Neuronal stem cell (in vitro differentiated cells): ENCODE results near the gene LONRF2.

Source experiments
- DNase-seq: peaks from one replicate; pipeline ENCODE4 v3.0.0-alpha.2; 2013; ENCODE audit warnings: low spot score
- H2AFZ ChIP-seq: one replicate; pipeline ENCODE4 v1.6.1; 2013; ENCODE audit warnings: mild to moderate bottlenecking, low read length, inconsistent platforms
- H2AK5ac ChIP-seq: 2 replicates; pipeline ENCODE4 v1.6.1; 2013; ENCODE audit warnings: low read depth, mild to moderate bottlenecking, inconsistent platforms, low read length, moderate library complexity, mixed read lengths
- H2BK120ac ChIP-seq: 2 replicates; pipeline ENCODE4 v1.6.1; 2013; ENCODE audit warnings: low read depth, mild to moderate bottlenecking, inconsistent platforms, low read length, moderate library complexity, mixed read lengths
- H2BK12ac ChIP-seq: one replicate; pipeline ENCODE4 v1.6.1; 2013; ENCODE audit warnings: low read length, inconsistent platforms
- H2BK15ac ChIP-seq: 2 replicates; pipeline ENCODE4 v1.6.1; 2013; ENCODE audit warnings: mild to moderate bottlenecking, low read length, inconsistent platforms, mixed read lengths
- H2BK5ac ChIP-seq: one replicate; pipeline ENCODE4 v1.6.1; 2013; ENCODE audit warnings: inconsistent platforms, mild to moderate bottlenecking, low read length, moderate library complexity
- H3K14ac ChIP-seq: one replicate; pipeline ENCODE4 v1.6.1; 2013; ENCODE audit warnings: low read length, inconsistent platforms
- H3K18ac ChIP-seq: 2 replicates; pipeline ENCODE4 v1.6.1; 2013; ENCODE audit warnings: low read length, inconsistent platforms
- H3K23ac ChIP-seq: 2 replicates; pipeline ENCODE4 v1.6.1; 2013; ENCODE audit warnings: low read depth, mild to moderate bottlenecking, mixed read lengths, low read length, inconsistent platforms; ENCODE audit not compliant: poor library complexity
- H3K27ac ChIP-seq: replicated peaks from 3 replicates; pipeline ENCODE4 v1.5.1; 2013; ENCODE audit warnings: low read length, inconsistent platforms
- H3K27me3 ChIP-seq, 3 experiments: 2 replicates each; pipeline ENCODE4 v1.6.1; 2013; ENCODE audit warnings: low read length in 3 of 3, mild to moderate bottlenecking in 2 of 3, inconsistent platforms in 1 of 3, low read depth in 1 of 3, mixed read lengths in 1 of 3, moderate library complexity in 1 of 3; ENCODE audit not compliant: control insufficient read depth in 3 of 3, insufficient read depth in 3 of 3
- H3K36me3 ChIP-seq, 2 donors: replicated peaks in 1 of 2; 2 replicates each; pipeline ENCODE4 v1.6.1; 2013; ENCODE audit warnings: low read length in 2 of 2; ENCODE audit not compliant: control insufficient read depth in 2 of 2, insufficient read depth in 2 of 2
- H3K4ac ChIP-seq: 2 replicates; pipeline ENCODE4 v1.6.1; 2013; ENCODE audit warnings: inconsistent platforms, mild to moderate bottlenecking, low read length, moderate library complexity
- H3K4me1 ChIP-seq, 2 donors: 1 replicate in 1 of 2; 2 replicates in 1 of 2; pipeline ENCODE4 v1.6.1; 2013; ENCODE audit warnings: low read length in 2 of 2, low read depth in 1 of 2; ENCODE audit not compliant: control insufficient read depth in 2 of 2, insufficient read depth in 1 of 2
- H3K4me2 ChIP-seq: one replicate; pipeline ENCODE4 v1.6.1; 2013; ENCODE audit warnings: mild to moderate bottlenecking, low read length, inconsistent platforms; ENCODE audit not compliant: insufficient read depth, poor library complexity, severe bottlenecking
- H3K4me3 ChIP-seq, 2 donors: 2 replicates each; pipeline ENCODE4 v1.5.1; 2013; ENCODE audit warnings: low read length in 2 of 2, mild to moderate bottlenecking in 2 of 2, inconsistent platforms in 1 of 2, moderate library complexity in 1 of 2
- H3K79me1 ChIP-seq: one replicate; pipeline ENCODE4 v1.6.1; 2013; ENCODE audit warnings: low read depth, mild to moderate bottlenecking, inconsistent platforms, low read length, moderate library complexity
- H3K9ac ChIP-seq: one replicate; pipeline ENCODE4 v1.6.1; 2013; ENCODE audit warnings: mild to moderate bottlenecking, low read depth, low read length, inconsistent platforms; ENCODE audit not compliant: poor library complexity
- H3K9me3 ChIP-seq, 2 donors: replicated peaks in 1 of 2; 2 replicates each; pipeline versions ENCODE3 to v1.6.1; 2013; ENCODE audit warnings: low read length in 2 of 2, mild to moderate bottlenecking in 2 of 2, inconsistent platforms in 1 of 2, low read depth in 1 of 2, mixed read lengths in 1 of 2, moderate library complexity in 1 of 2; ENCODE audit not compliant: control insufficient read depth in 2 of 2, insufficient read depth in 1 of 2
- H4K8ac ChIP-seq: one replicate; pipeline ENCODE4 v1.6.1; 2013; ENCODE audit warnings: low read depth, mild to moderate bottlenecking, inconsistent platforms, low read length, moderate library complexity
- H4K91ac ChIP-seq: one replicate; pipeline ENCODE4 v1.6.1; 2013; ENCODE audit warnings: low read length, low read depth, mild to moderate bottlenecking, inconsistent platforms; ENCODE audit not compliant: poor library complexity
- WGBS, 2 donors: extraction: QIAGEN DNeasy Blood & Tissue Kit; methylation state at CpG; one replicate each; pipeline ENCODE4 v1.1.7; 2013; ENCODE audit warnings: missing lambda C conversion rate in 2 of 2, mixed read lengths in 1 of 2; ENCODE audit not compliant: insufficient read length in 2 of 2, insufficient replicate concordance in 1 of 2; ENCODE audit errors: extremely low coverage in 2 of 2; 5-methylcytosine and 5-hydroxymethylcytosine counted together

LONRF2 gene

DNA sequence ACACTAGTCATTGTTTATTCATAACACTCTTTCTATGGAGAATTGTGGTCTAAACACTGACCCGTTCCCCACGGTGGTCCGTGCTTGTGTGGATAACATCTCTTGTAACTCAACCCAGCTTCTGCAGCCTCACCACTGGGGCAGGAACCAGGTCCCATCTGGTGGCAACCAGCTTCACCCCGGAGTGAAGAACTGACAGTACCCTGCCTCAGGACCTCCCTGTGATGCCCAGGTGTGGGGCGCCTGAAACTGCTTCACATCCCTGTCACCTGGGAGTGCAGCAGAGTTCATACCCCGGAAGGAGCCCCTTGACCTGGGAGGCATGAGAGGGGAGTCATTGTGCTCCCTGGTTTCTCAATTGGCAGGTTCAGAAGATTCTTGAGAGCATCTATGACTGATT lies 81.1 kb downstream of the LONRF2 start:
- no peak overlapping the region for H3K18ac ChIP-seq
- no peak overlapping the region for H2BK15ac ChIP-seq
- no peak overlapping the region for H2BK12ac ChIP-seq
- H2BK120ac ChIP-seq: no peak overlapping the region
- no peak overlapping the region for H3K23ac ChIP-seq
- no peak overlapping the region for H4K8ac ChIP-seq
- H3K4me2 ChIP-seq: no peak overlapping the region
- no peak overlapping the region for H3K27ac ChIP-seq
- no peaks in the 10 kb centered on the region for H3K79me1 ChIP-seq
- H3K4me1 ChIP-seq: peaks cover 3 to 8% of the 10 kb centered on the region in 2 donors
- H2BK5ac ChIP-seq: no peak overlapping the region
- H3K9ac ChIP-seq: no peak overlapping the region
- H2AK5ac ChIP-seq: no peak overlapping the region
- H3K9me3 ChIP-seq: no peaks in the 10 kb centered on the region
- H3K4me3 ChIP-seq: no peak overlapping the region
- no peak overlapping the region for H2AFZ ChIP-seq
- no peak overlapping the region for H4K91ac ChIP-seq
- DNase-seq: no peak
- H3K14ac ChIP-seq: no peak overlapping the region
- no CpG with 5 or more reads among the region's 6 CpGs for WGBS, 2 donors
- peaks cover 0 to 12% (median 0%) of the 10 kb centered on the region in 3 experiments for H3K27me3 ChIP-seq
- no peaks in the 10 kb centered on the region for H3K36me3 ChIP-seq
- H3K4ac ChIP-seq: no peak overlapping the region

GRCh38 chr2:100240386-100240785 lies 81.9 kb downstream of the LONRF2 start:
- no peak overlapping the region for H4K91ac ChIP-seq
- H3K27ac ChIP-seq: no peak overlapping the region
- H3K4me1 ChIP-seq: peaks cover 3 to 8% of the 10 kb centered on the region in 2 donors
- no peak overlapping the region for H2BK5ac ChIP-seq
- no peak overlapping the region for H2BK12ac ChIP-seq
- no peak overlapping the region for H2BK120ac ChIP-seq
- H3K4ac ChIP-seq: no peak overlapping the region
- H3K9me3 ChIP-seq: no peaks in the 10 kb centered on the region
- H3K4me3 ChIP-seq: no peak overlapping the region
- H4K8ac ChIP-seq: no peak overlapping the region
- no peak overlapping the region for H3K4me2 ChIP-seq
- H2BK15ac ChIP-seq: no peak overlapping the region
- H3K23ac ChIP-seq: no peak overlapping the region
- H3K36me3 ChIP-seq: no peaks in the 10 kb centered on the region
- DNase-seq: no peak
- peak overlapping the region; percentile 31 for H2AK5ac ChIP-seq
- H3K9ac ChIP-seq: peak overlapping the region; percentile 4
- no peak overlapping the region for H3K18ac ChIP-seq
- H3K79me1 ChIP-seq: no peaks in the 10 kb centered on the region
- no peak overlapping the region for H3K14ac ChIP-seq
- H3K27me3 ChIP-seq: peaks cover 0 to 20% (median 0%) of the 10 kb centered on the region in 3 experiments
- no peak overlapping the region for H2AFZ ChIP-seq
- no CpG with 5 or more reads among the region's 10 CpGs for WGBS, 2 donors

DNA sequence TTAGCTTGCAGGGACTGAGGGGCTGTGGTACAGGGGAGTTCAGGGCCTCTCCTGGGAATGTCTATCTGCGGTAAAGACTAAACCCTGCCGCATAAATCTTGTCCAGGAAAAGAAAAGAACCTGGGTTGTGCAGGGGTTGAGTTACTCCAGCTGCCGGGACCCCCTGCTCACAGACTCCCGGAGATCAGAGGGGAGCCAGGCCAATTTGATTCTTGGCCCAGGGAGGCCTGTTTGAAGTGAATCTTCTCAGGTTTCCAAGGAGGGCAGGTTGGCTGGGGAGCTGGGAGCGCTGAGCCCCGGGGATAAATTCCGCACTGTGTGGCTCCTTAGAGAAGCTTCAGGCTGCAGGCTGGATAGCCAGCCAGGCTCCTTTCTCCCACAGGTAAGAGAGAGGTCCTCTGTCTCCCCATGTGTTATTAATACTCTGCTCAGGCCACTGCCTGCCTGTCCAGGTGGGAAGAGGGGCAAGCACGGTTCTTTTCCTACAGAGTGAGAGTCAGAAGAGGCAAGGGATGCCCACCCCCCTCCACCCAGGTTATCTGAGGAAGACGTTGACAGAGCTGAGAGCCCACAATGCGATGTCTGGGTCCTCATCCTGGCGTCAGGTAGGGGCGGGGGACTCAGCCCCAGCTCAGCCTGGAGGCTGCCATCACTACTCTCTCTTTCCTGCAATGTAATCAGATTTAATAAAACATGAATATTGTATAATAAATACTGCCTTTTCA lies 82.7 kb downstream of the LONRF2 start:
- H3K4me3 ChIP-seq: no peak overlapping the region
- H2BK15ac ChIP-seq: no peak overlapping the region
- no peak overlapping the region for H2AK5ac ChIP-seq
- no peak overlapping the region for H2BK5ac ChIP-seq
- H3K27me3 ChIP-seq: peaks cover 0 to 24% (median 0%) of the 10 kb centered on the region in 3 experiments
- no peak overlapping the region for H3K14ac ChIP-seq
- H3K4me1 ChIP-seq: peaks cover 8 to 11% of the 10 kb centered on the region in 2 donors
- DNase-seq: no peak
- no peak overlapping the region for H2AFZ ChIP-seq
- H3K4ac ChIP-seq: no peak overlapping the region
- WGBS, 2 donors: no CpG with 5 or more reads among the region's 12 CpGs
- no peak overlapping the region for H3K18ac ChIP-seq
- no peaks in the 10 kb centered on the region for H3K36me3 ChIP-seq
- no peak overlapping the region for H3K23ac ChIP-seq
- no peaks in the 10 kb centered on the region for H3K9me3 ChIP-seq
- H3K27ac ChIP-seq: no peak overlapping the region
- no peak overlapping the region for H3K4me2 ChIP-seq
- H4K91ac ChIP-seq: no peak overlapping the region
- no peaks in the 10 kb centered on the region for H3K79me1 ChIP-seq
- H2BK12ac ChIP-seq: no peak overlapping the region
- no peak overlapping the region for H4K8ac ChIP-seq
- no peak overlapping the region for H2BK120ac ChIP-seq
- no peak overlapping the region for H3K9ac ChIP-seq

GRCh38 chr2:100238471-100238870 lies 83.8 kb downstream of the LONRF2 start:
- Histone ChIP-seq H3K4me2 (no peak overlapping the region), H2BK120ac (no peak overlapping the region), H2BK12ac (no peak overlapping the region), H3K27me3 (peaks cover 0 to 27% (median 0%) of the 10 kb centered on the region in 3 experiments), H3K79me1 (no peaks in the 10 kb centered on the region), H3K4me1 (peaks cover 8 to 12% of the 10 kb centered on the region in 2 donors), H2AK5ac (no peak overlapping the region), H3K27ac (no peak overlapping the region), H3K23ac (no peak overlapping the region), H4K8ac (no peak overlapping the region), H2BK15ac (no peak overlapping the region), H3K4ac (no peak overlapping the region), H2AFZ (no peak overlapping the region), H3K36me3 (no peaks in the 10 kb centered on the region), H3K4me3 (no peak overlapping the region), H3K18ac (no peak overlapping the region), H3K9ac (no peak overlapping the region), H3K14ac (no peak overlapping the region), H3K9me3 (no peaks in the 10 kb centered on the region), H2BK5ac (no peak overlapping the region), H4K91ac (no peak overlapping the region)
- DNase-seq: no peak
- WGBS, 2 donors: no CpG with 5 or more reads among the region's 8 CpGs
